Measurements from ENCODE around the gene CTNND1. TPM values are rescaled to one million over a fixed set of nuclear protein-coding genes. Genes with fewer than 3 reads are reported as not detected.

The CTNND1 gene
- total RNA-seq, 4 donors from 2014 or later, result 87.6 to 123 (median 93.8) TPM

DNA sequence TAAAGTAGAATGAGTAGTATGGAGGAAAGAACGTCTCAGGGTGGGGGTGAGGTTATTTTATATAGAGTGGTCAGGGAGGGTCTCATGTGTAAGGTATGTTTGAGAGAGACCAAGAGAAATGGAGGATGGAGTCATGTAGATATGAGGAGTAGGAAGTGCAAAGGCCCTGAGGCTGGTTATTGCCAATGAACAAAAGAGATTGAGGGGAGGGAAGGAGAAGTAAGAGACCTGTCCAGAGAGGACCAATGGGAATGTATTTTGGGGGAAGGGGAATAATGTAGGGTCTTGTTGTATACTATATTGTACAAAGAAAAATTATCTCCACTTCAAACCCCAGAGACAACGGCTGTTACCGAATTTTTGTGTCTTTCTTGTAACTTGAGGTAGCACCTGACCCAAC is 9.8 kb downstream of the CTNND1 start:
- TF ChIP-seq EP300 (IDR thresholded peaks at IDR 0.05) (no peak), POLR2A (IDR thresholded peaks at IDR 0.05) (no peak)
- TF ChIP-seq, protein P1, sequence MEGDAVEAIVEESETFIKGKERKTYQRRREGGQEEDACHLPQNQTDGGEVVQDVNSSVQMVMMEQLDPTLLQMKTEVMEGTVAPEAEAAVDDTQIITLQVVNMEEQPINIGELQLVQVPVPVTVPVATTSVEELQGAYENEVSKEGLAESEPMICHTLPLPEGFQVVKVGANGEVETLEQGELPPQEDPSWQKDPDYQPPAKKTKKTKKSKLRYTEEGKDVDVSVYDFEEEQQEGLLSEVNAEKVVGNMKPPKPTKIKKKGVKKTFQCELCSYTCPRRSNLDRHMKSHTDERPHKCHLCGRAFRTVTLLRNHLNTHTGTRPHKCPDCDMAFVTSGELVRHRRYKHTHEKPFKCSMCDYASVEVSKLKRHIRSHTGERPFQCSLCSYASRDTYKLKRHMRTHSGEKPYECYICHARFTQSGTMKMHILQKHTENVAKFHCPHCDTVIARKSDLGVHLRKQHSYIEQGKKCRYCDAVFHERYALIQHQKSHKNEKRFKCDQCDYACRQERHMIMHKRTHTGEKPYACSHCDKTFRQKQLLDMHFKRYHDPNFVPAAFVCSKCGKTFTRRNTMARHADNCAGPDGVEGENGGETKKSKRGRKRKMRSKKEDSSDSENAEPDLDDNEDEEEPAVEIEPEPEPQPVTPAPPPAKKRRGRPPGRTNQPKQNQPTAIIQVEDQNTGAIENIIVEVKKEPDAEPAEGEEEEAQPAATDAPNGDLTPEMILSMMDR (IDR thresholded peaks at IDR 0.05), result no peak
- WGBS, 2 donors (ENCODE audit: low coverage in 1 of 2), result 92 to 95% methylated on average over 2 to 3 of the region's 3 CpGs
- no peaks in the 10 kb centered on the region for H3K27me3 ChIP-seq
- no peak overlapping the region for H3K27ac ChIP-seq
- H3K4me1 ChIP-seq, result peaks cover 20 to 96% (median 29%) of the 10 kb centered on the region in 3 donors
- no peak overlapping the region for H3K4me3 ChIP-seq
- no peaks in the 10 kb centered on the region for H3K36me3 ChIP-seq
- no peaks in the 10 kb centered on the region for H3K9me3 ChIP-seq
- ATAC-seq, result no peak

DNA sequence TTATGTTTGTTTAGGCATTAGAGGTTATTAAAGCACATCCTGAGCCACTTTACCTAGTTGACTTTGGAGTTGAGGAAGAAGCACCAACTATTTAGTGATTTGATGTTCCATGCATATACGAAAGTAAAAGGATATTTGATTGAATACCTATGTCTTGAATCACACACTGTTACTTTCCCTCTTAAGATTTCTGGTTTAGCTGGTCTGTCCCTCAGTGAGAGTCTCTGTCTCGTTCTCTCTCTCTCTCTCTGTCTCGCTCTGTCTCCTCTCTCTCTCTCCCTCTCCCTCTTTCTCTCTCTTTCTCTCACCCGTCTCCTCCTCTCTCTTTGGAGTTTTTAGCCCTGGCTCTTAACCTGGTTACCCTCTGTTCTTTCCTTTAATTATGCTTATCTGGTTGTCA is 11.0 kb downstream of the CTNND1 start:
- no peak overlapping the region for H3K27ac ChIP-seq
- peaks cover 32 to 96% (median 41%) of the 10 kb centered on the region in 3 donors for H3K4me1 ChIP-seq
- H3K4me3 ChIP-seq, result no peak overlapping the region
- 44 to 55% methylated on average over 4 of the region's 4 CpGs for WGBS, 2 donors (ENCODE audit: low coverage in 1 of 2)
- no peak for ATAC-seq
- TF ChIP-seq POLR2AphosphoS5 (IDR thresholded peaks at IDR 0.05) (no peak), POLR2A (IDR thresholded peaks at IDR 0.05) (no peak), EP300 (IDR thresholded peaks at IDR 0.05) (no peak)
- TF ChIP-seq, protein P1 (IDR thresholded peaks at IDR 0.05), result no peak
- no peaks in the 10 kb centered on the region for H3K9me3 ChIP-seq
- H3K27me3 ChIP-seq, result no peaks in the 10 kb centered on the region
- no peaks in the 10 kb centered on the region for H3K36me3 ChIP-seq

DNA sequence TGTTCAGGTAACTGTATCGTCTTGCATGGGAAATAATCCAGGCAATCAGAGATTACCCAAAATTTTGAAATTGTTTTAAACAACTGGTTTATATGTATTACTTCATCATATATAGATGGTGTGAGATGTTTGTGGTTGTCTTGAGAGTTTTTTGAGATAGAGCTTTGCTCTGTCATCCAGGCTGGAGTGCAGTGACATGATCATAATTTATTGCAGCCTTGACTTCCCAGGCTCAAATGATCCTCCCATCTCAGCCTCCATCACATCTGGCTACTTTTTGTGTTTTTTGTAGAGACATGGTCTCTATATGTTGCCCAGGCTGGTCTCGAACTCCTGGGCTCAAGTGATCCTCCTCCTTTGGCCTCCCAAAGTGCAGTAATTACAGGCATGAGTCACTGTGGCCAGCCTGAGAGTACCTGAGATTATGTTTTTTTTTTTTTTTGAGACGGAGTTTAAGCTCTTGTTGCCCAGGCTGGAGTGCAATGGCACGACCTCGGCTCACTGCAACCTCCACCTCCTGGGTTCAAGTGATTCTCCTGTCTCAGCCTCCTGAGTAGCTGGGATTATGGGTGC is 11.5 kb downstream of the CTNND1 start:
- no peak for ATAC-seq
- peaks cover 37 to 96% (median 46%) of the 10 kb centered on the region in 3 donors for H3K4me1 ChIP-seq
- WGBS, 2 donors (ENCODE audit: low coverage in 1 of 2), result 47 to 80% methylated on average over 5 of the region's 5 CpGs
- TF ChIP-seq EP300 (IDR thresholded peaks at IDR 0.05) (no peak), POLR2AphosphoS5 (IDR thresholded peaks at IDR 0.05) (no peak), POLR2A (IDR thresholded peaks at IDR 0.05) (no peak)
- TF ChIP-seq, protein P1 (IDR thresholded peaks at IDR 0.05), result no peak
- no peak overlapping the region for H3K27ac ChIP-seq
- H3K9me3 ChIP-seq, result no peaks in the 10 kb centered on the region
- H3K4me3 ChIP-seq, result no peak overlapping the region
- no peaks in the 10 kb centered on the region for H3K36me3 ChIP-seq
- H3K27me3 ChIP-seq, result no peaks in the 10 kb centered on the region

DNA sequence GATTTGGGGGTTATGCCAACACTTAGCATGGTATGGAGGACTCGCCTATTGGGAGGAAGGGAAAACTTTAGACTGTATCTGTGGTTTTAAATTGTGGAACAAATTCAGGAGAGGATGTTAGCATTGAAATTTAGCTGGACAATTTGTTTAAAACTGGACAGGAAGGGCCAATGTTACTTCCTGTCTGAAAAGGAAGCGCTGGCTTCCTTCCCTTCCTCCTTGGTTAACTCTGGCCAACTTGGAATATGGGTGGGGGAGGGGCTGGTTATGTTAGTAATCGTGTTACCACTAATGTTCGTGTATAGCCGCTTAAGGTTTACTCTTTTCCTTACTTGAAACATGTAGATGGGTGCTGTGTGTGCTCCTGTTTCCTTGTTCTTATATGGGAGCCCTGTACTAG is 13.9 kb downstream of the CTNND1 start:
- peak overlapping the region in 1 of 2 donors; percentile 4 for H3K4me3 ChIP-seq
- H3K4me1 ChIP-seq, result peaks cover 51 to 98% (median 52%) of the 10 kb centered on the region in 3 donors
- 28 to 30% methylated on average over 5 of the region's 5 CpGs for WGBS, 2 donors (ENCODE audit: low coverage in 1 of 2)
- peak overlapping the region; percentile 81 to 95 (median 84) for H3K27ac ChIP-seq
- no peaks in the 10 kb centered on the region for H3K9me3 ChIP-seq
- no peaks in the 10 kb centered on the region for H3K36me3 ChIP-seq
- TF ChIP-seq, protein P1 (IDR thresholded peaks at IDR 0.05), result no peak
- TF ChIP-seq POLR2AphosphoS5 (IDR thresholded peaks at IDR 0.05), result no peak
- TF ChIP-seq EP300 (IDR thresholded peaks at IDR 0.05), result no peak
- TF ChIP-seq POLR2A (IDR thresholded peaks at IDR 0.05), result no peak
- no peak for ATAC-seq
- no peaks in the 10 kb centered on the region for H3K27me3 ChIP-seq

DNA sequence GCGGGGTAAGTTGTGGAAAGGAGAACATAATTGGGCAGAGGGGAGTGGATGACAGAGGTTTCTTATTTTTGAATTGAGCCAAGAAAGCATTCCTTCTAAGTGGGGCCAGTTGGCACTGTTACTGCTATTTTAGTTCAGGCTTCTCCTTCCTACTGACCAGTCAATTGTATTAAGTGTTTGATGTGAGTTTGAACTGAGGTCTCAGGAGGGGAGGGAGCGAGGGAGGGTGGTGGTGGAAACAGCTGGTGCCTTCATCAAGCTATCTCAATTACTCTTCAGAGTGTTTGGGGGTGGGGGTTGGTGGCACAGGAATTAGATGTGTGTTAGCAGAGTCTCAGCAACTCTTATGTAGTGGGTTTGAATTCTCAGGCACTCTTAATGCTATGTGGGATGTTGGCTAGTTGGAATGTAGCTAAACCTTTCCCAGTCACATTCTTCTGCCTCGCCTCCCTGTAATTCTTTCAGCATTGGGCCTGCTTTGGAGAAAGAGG is 14.5 kb downstream of the CTNND1 start:
- WGBS, 2 donors (ENCODE audit: low coverage in 1 of 2), result 14 to 20% methylated on average over 2 to 3 of the region's 3 CpGs
- Histone ChIP-seq H3K27me3 (no peaks in the 10 kb centered on the region), H3K9me3 (no peaks in the 10 kb centered on the region), H3K4me3 (peak overlapping the region in 1 of 2 donors; percentile 4), H3K27ac (peak overlapping the region; percentile 81 to 95 (median 84)), H3K4me1 (peaks cover 50 to 98% (median 57%) of the 10 kb centered on the region in 3 donors), H3K36me3 (no peaks in the 10 kb centered on the region)
- no peak for ATAC-seq
- no peak for TF ChIP-seq POLR2A (IDR thresholded peaks at IDR 0.05)
- TF ChIP-seq, protein P1 (IDR thresholded peaks at IDR 0.05), result no peak
- no peak for TF ChIP-seq EP300 (IDR thresholded peaks at IDR 0.05)
- no peak for TF ChIP-seq POLR2AphosphoS5 (IDR thresholded peaks at IDR 0.05)

Measured in gastroesophageal sphincter (tissue), 4 donors.